Measurements from ENCODE around the gene SEMA3E.

DNA sequence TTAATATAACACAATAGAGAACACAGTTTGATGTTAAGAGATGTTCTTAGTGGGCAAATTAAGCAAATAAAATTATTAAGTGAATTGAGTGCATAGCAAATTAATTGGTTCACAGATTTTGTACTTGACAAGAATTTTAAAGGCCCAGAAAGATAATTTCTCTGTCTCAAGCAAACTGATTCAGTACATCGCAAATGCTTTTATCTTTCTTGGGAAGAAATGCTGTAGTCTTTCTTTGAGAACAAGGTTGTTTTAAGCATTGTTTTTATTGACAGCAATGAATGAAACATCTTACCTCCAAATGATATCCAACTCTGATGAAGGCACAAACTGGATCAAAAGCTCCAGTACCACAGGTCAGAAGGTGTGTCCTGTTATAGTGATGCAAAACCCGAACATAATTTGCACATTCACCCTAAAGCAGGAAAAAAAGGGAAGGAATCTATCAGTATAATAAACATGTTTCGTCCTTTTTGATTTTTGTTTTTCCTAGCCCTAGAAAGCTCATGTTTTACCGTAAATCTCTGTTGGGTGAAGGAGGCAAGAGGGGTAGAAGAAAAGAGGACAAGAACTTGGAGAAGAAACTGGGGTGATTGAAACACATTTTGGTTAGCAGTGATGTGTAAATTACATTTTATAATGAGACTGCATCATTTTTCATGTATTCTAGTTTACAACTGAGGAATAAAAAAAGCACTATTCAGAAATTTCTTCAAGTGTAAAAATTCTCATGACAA lies 182.6 kb downstream of the SEMA3E start:
- TF ChIP-seq EZH2phosphoT487 (IDR thresholded peaks at IDR 0.05; ENCODE audit: borderline replicate concordance, low read length) (no peak), EZH2 (IDR thresholded peaks at IDR 0.05; ENCODE audit: low read length, unreplicated experiment) (no peak)

Data from PC-3 (cell line).